CD14-positive monocyte (primary cell): ENCODE results near the gene TIMM21. TPM values are rescaled to one million over a fixed set of nuclear protein-coding genes. Genes with fewer than 3 reads are reported as not detected.

Source experiments
- DNase-seq, 3 donors: peaks; one replicate each; pipeline ENCODE4 v3.0.0-alpha.2; 2011 to 2022
- H2AFZ ChIP-seq: 2 replicates; pipeline ENCODE4 v1.6.0; 2012; ENCODE audit warnings: mild to moderate bottlenecking, low read depth, low read length, inconsistent platforms; ENCODE audit not compliant: insufficient read depth, poor library complexity, severe bottlenecking
- H3K27ac ChIP-seq, 2 donors: 1 replicate in 1 of 2; 2 replicates in 1 of 2; pipeline ENCODE4 v1.5.1; 2012 to 2013; ENCODE audit warnings: low read length in 2 of 2, control low read depth in 1 of 2, inconsistent platforms in 1 of 2, low read depth in 1 of 2, mild to moderate bottlenecking in 1 of 2
- H3K27me3 ChIP-seq, 2 donors: one replicate each; pipeline versions ENCODE4 v1.6.0 to v1.6.1; 2011 to 2013; ENCODE audit warnings: low read length in 2 of 2; ENCODE audit not compliant: control insufficient read depth in 2 of 2, insufficient read depth in 2 of 2
- H3K36me3 ChIP-seq, 2 donors: replicated peaks in 1 of 2; 1 replicate in 1 of 2; 2 replicates in 1 of 2; pipeline versions ENCODE4 v1.5.1 to v1.6.1; 2012 to 2013; ENCODE audit warnings: low read length in 2 of 2, control low read depth in 1 of 2, inconsistent platforms in 1 of 2, mild to moderate bottlenecking in 1 of 2; ENCODE audit not compliant: insufficient read depth in 2 of 2, control insufficient read depth in 1 of 2
- H3K4me1 ChIP-seq, 2 donors: 1 replicate in 1 of 2; 2 replicates in 1 of 2; pipeline versions ENCODE4 v1.5.1 to v1.6.1; 2012 to 2013; ENCODE audit warnings: low read length in 2 of 2, control low read depth in 1 of 2, inconsistent platforms in 1 of 2, mild to moderate bottlenecking in 1 of 2, moderate library complexity in 1 of 2; ENCODE audit not compliant: insufficient read depth in 2 of 2, control insufficient read depth in 1 of 2
- H3K4me2 ChIP-seq: replicated peaks from 2 replicates; pipeline ENCODE3; 2012; ENCODE audit warnings: low read length, moderate library complexity, mild to moderate bottlenecking; ENCODE audit not compliant: poor library complexity, severe bottlenecking; ENCODE audit errors: extremely low read depth
- H3K4me3 ChIP-seq, 3 experiments: fragments of 200-600 bp in 1 of 3; sonication (generic) in 1 of 3; replicated peaks in 1 of 3; 1 replicate in 2 of 3; 2 replicates in 1 of 3; pipeline ENCODE4 v1.5.1; 2011 to 2013; ENCODE audit warnings: low read length in 3 of 3, mild to moderate bottlenecking in 3 of 3, control low read depth in 2 of 3, low read depth in 2 of 3, inconsistent platforms in 1 of 3, moderate library complexity in 1 of 3
- H3K79me2 ChIP-seq: 2 replicates; pipeline ENCODE4 v1.6.0; 2012; ENCODE audit warnings: mild to moderate bottlenecking, control low read depth, inconsistent platforms, low read length, moderate library complexity; ENCODE audit not compliant: insufficient read depth
- H3K9ac ChIP-seq: 2 replicates; pipeline ENCODE4 v1.6.0; 2017; ENCODE audit warnings: low read length, mild to moderate bottlenecking; ENCODE audit not compliant: insufficient read depth, poor library complexity, severe bottlenecking
- H3K9me3 ChIP-seq, 2 donors: replicated peaks in 1 of 2; 1 replicate in 1 of 2; 2 replicates in 1 of 2; pipeline versions ENCODE4 v1.5.1 to v1.6.1; 2012 to 2013; ENCODE audit warnings: low read length in 2 of 2, control low read depth in 1 of 2; ENCODE audit not compliant: control insufficient read depth in 1 of 2, insufficient read depth in 1 of 2
- H4K20me1 ChIP-seq: 2 replicates; pipeline ENCODE4 v1.6.0; 2012; ENCODE audit warnings: mild to moderate bottlenecking, low read length, control low read depth, moderate library complexity; ENCODE audit not compliant: insufficient read depth
- H3K27ac Mint-ChIP-seq, 7 donors: one replicate each; pipeline ENCODE4 v1.8.0; 2020; ENCODE audit warnings: mild to moderate bottlenecking in 7 of 7, mixed read lengths in 7 of 7, moderate library complexity in 6 of 7, inconsistent platforms in 2 of 7
- H3K27me3 Mint-ChIP-seq, 3 donors: one replicate each; pipeline ENCODE4 v1.8.0; 2021 to 2022; ENCODE audit warnings: low read depth in 3 of 3, mild to moderate bottlenecking in 3 of 3, mixed read lengths in 3 of 3, moderate library complexity in 3 of 3, inconsistent platforms in 1 of 3
- H3K36me3 Mint-ChIP-seq, 2 donors: one replicate each; pipeline ENCODE4 v1.8.0; 2020; ENCODE audit warnings: mixed read lengths in 2 of 2, inconsistent platforms in 1 of 2, mild to moderate bottlenecking in 1 of 2
- H3K4me1 Mint-ChIP-seq: one replicate; pipeline ENCODE4 v1.8.0; 2020; ENCODE audit warnings: mild to moderate bottlenecking, mixed read lengths
- H3K4me3 Mint-ChIP-seq, 2 donors: one replicate each; pipeline ENCODE4 v1.8.0; 2020; ENCODE audit warnings: mild to moderate bottlenecking in 2 of 2, mixed read lengths in 2 of 2, moderate library complexity in 1 of 2
- H3K9me3 Mint-ChIP-seq, 7 donors: one replicate each; pipeline ENCODE4 v1.8.0; 2020 to 2022; ENCODE audit warnings: mixed read lengths in 7 of 7, mild to moderate bottlenecking in 6 of 7, moderate library complexity in 6 of 7, inconsistent platforms in 2 of 7
- WGBS: methylation state at CpG from one replicate; pipeline ENCODE4 v1.1.5; 2013; ENCODE audit warnings: missing lambda C conversion rate; ENCODE audit not compliant: insufficient coverage; 5-methylcytosine and 5-hydroxymethylcytosine counted together
- intact Hi-C, 2 donors: fragments of 100-400 bp; cut with micrococcal nuclease; formaldehyde crosslinking; loops; one replicate each; pipeline versions ENCODE4 v1.15.0 to v1.15.1; 2023
- polyA minus RNA-seq: library from RNA; depleted of rRNA, polyadenylated mRNA; stranded (reverse); fragments of >200 nt; gene quantifications from 2 replicates; pipeline ENCODE4 v1.2.3, GENCODE V29; 2012
- polyA plus RNA-seq, 3 donors: library from polyadenylated mRNA; depleted of rRNA in 1 of 3; unstranded in 2 of 3; stranded (reverse) in 1 of 3; fragments of 300-500 nt in 2 of 3; fragments of >200 nt in 1 of 3; fragmentation: Illumina TruSeq in 2 of 3; gene quantifications; 1 replicate in 2 of 3; 2 replicates in 1 of 3; pipeline ENCODE4 v1.2.3, GENCODE V29; 2012 to 2021
- total RNA-seq, 12 experiments: library from RNA in 1 of 12; stranded (reverse) in 1 of 12; fragments of 120-200 nt in 1 of 12; gene quantifications; one replicate each; pipeline ENCODE4 v1.2.4 and lab custom pipeline; 2013 to 2026; ENCODE audit warnings: mixed read lengths in 6 of 12, inconsistent platforms in 1 of 12
- TF ChIP-seq, protein P1 (sequence below): fragments of 200-600 bp; IDR thresholded peaks from one replicate; pipeline ENCODE4 v1.8.0; 2022; ENCODE audit warnings: antibody characterized with exemption, mild to moderate bottlenecking

Gene TIMM21, protein sequence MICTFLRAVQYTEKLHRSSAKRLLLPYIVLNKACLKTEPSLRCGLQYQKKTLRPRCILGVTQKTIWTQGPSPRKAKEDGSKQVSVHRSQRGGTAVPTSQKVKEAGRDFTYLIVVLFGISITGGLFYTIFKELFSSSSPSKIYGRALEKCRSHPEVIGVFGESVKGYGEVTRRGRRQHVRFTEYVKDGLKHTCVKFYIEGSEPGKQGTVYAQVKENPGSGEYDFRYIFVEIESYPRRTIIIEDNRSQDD
- total RNA-seq (2013), result 16.8 TPM
- 10 to 100 TPM; 11.0 to 15.6 (median 14.7) TPM for polyA plus RNA-seq
- 3.3 and 12.6 TPM in 2 replicates for polyA minus RNA-seq
- 0.50 to 6.0 (median 2.5) reads per million in 11 experiments for total RNA-seq (lab: John Stamatoyannopoulos, UW)

GRCh38 chr18:74147779-74148542, at the start of gene TIMM21, which contains the start of gene FBXO15:
Gene TIMM21 (plus strand): TSS chr18:74148523. CDS start chr18:74148809, 286 bp downstream.
Gene FBXO15 (minus strand): TSS chr18:74147834. CDS start chr18:74147785, 49 bp downstream.
- Histone ChIP-seq H3K36me3 (peaks cover 0 to 23% of the 10 kb centered on the region in 2 donors), H3K79me2 (peaks cover 45% of the 10 kb centered on the region), H3K9me3 (no peaks in the 10 kb centered on the region), H3K27me3 (no peaks in the 10 kb centered on the region), H3K4me3 (peak within 1 kb of the TSS; percentile 86 to 94 (median 89)), H3K27ac (peak within 1 kb of the TSS; percentile 90 to 94), H3K4me2 (peak within 1 kb of the TSS; percentile 83), H2AFZ (peak within 1 kb of the TSS; percentile 92), H3K9ac (peak within 1 kb of the TSS; percentile 73), H3K4me1 (peaks cover 10 to 23% of the 10 kb centered on the region in 2 donors), H4K20me1 (no peaks in the 10 kb centered on the region)
- peaks cover 8 to 14% of the 10 kb centered on the region in 2 donors for H3K36me3 Mint-ChIP-seq
- peaks cover 1 to 5% (median 4%) of the 10 kb centered on the region in 3 donors for H3K27me3 Mint-ChIP-seq
- DNase-seq, result peak; percentile 91 to 94 (median 93)
- H3K9me3 Mint-ChIP-seq, result no peaks in the 10 kb centered on the region
- peak within 1 kb of the TSS; percentile 95 to 99 (median 98) for H3K27ac Mint-ChIP-seq
- 0% methylated on average over 42 of the region's 58 CpGs for WGBS
- peak within 1 kb of the TSS; percentile 96 to 97 for H3K4me3 Mint-ChIP-seq
- intact Hi-C loops, result loop anchor here (5.0 to 10.0 kb wide), 2 partner anchors 144 to 347 kb away; partner anchors contain the start of genes CNDP2 (in 1 of the 2) and CYB5A (in 1 of the 2)
- H3K4me1 Mint-ChIP-seq, result peaks cover 19% of the 10 kb centered on the region
- TF ChIP-seq, protein P1, sequence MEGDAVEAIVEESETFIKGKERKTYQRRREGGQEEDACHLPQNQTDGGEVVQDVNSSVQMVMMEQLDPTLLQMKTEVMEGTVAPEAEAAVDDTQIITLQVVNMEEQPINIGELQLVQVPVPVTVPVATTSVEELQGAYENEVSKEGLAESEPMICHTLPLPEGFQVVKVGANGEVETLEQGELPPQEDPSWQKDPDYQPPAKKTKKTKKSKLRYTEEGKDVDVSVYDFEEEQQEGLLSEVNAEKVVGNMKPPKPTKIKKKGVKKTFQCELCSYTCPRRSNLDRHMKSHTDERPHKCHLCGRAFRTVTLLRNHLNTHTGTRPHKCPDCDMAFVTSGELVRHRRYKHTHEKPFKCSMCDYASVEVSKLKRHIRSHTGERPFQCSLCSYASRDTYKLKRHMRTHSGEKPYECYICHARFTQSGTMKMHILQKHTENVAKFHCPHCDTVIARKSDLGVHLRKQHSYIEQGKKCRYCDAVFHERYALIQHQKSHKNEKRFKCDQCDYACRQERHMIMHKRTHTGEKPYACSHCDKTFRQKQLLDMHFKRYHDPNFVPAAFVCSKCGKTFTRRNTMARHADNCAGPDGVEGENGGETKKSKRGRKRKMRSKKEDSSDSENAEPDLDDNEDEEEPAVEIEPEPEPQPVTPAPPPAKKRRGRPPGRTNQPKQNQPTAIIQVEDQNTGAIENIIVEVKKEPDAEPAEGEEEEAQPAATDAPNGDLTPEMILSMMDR, result no peak

DNA sequence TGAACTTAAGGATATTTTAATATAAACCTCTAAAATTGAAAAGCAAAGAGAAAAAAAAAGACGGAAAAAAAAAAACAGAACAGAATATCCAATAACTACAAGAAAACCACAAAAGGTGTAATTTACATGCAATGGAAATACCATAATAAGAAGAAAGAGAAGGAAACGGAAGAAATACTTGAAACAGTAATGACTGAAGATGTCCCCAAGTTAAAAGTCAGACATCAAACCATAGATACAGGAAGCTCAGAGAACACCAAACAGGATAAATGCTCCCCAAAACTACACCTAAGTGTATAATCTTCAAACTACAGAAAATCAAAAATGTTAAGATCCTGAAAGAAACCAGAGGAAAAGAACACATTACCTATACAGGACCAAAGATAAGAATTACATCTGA, 39.9 kb upstream of the TIMM21 start:
- H3K79me2 ChIP-seq, result no peaks in the 10 kb centered on the region
- no peak overlapping the region for H3K27ac ChIP-seq
- no peaks in the 10 kb centered on the region for H3K4me1 ChIP-seq
- H3K27me3 ChIP-seq, result no peaks in the 10 kb centered on the region
- Mint-ChIP-seq H3K27me3 (peaks cover 0 to 5% (median 1%) of the 10 kb centered on the region in 3 donors), H3K4me1 (no peaks in the 10 kb centered on the region), H3K9me3 (peaks cover 0 to 15% (median 5%) of the 10 kb centered on the region in 7 donors), H3K27ac (no peak overlapping the region), H3K4me3 (no peak overlapping the region), H3K36me3 (no peaks in the 10 kb centered on the region)
- H3K9me3 ChIP-seq, result no peaks in the 10 kb centered on the region
- H3K9ac ChIP-seq, result no peak overlapping the region
- no CpG with 5 or more reads among the region's 2 CpGs for WGBS
- H3K4me3 ChIP-seq, result no peak overlapping the region
- H4K20me1 ChIP-seq, result no peaks in the 10 kb centered on the region
- TF ChIP-seq, protein P1, result no peak
- DNase-seq, result no peak
- no peak overlapping the region for H2AFZ ChIP-seq
- H3K4me2 ChIP-seq, result no peak overlapping the region
- intact Hi-C loops, result no loop called here
- H3K36me3 ChIP-seq, result no peaks in the 10 kb centered on the region
